NCI-H2081 (cell line): ENCODE results near the gene DDX25.

Experiments used
- DNase-seq, 2 experiments: peaks; one replicate each; lab custom pipeline; 2025; lab: John Stamatoyannopoulos, UW

The DDX25 gene

DNA sequence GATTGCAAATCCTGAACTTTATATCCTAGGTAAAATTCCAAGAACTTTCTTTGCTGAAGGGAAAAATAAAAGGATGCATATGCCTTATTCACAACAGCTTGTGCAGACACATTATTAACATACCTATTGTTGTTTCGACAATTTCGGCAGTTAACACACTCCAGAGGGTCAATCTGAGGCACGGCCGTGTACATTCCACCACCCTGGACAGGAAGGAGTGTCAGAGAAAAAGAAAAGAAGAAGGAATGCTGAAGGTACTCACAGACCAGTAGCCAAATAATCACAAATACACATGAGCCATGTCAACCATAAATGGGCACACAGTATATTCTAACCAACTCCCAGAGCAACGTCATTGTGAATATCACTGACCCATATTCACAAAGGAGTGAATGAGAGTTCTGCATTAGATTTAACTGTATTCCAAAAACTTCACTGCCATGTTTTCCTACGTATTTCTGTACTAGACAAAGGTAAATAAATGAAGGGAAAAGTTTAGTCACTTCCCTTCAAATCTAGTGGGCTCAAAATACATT lies 73.9 kb downstream of the DDX25 start:
- no peak for DNase-seq
